ENCODE results near the gene BCL2L1. TPM values are rescaled to one million over a fixed set of nuclear protein-coding genes. Genes with fewer than 3 reads are reported as not detected.

BCL2L1 gene
- total and polyA plus RNA-seq, 4 experiments from 2014 or later: 20.3 to 26.1 (median 21.8) TPM

GRCh38 chr20:31759836-31760518, 37.3 kb upstream of the BCL2L1 start:
- CTCF ChIA-PET (ENCODE audit: partially characterized antibody): no interaction called here
- Histone ChIP-seq H3K36me3 (ENCODE audit: insufficient read depth, low read length) (no peaks in the 10 kb centered on the region), H3K27ac (ENCODE audit: low read depth, low read length) (no peak overlapping the region), H3K9me3 (ENCODE audit: control insufficient read depth in 1 of 2, low read length in 2 of 2) (no peaks in the 10 kb centered on the region), H3K27me3 (ENCODE audit: insufficient read depth, low read length) (no peaks in the 10 kb centered on the region), H3K4me3 (ENCODE audit: low read length in 2 of 2) (no peak overlapping the region), H3K4me1 (ENCODE audit: insufficient read depth, low read length) (no peaks in the 10 kb centered on the region)
- Mint-ChIP-seq H3K36me3 (no peaks in the 10 kb centered on the region), H3K27ac (peak overlapping the region in 3 of 7 donors; percentile 20 to 49 (median 44)), H3K9me3 (peaks cover 0 to 2% (median 0%) of the 10 kb centered on the region in 8 donors), H3K4me3 (no peak overlapping the region), H3K27me3 (no peaks in the 10 kb centered on the region), H3K4me1 (peaks cover 0 to 6% (median 3%) of the 10 kb centered on the region in 4 donors)
- intact Hi-C loops (cut with micrococcal nuclease): no loop called here
- POLR2A ChIA-PET (ENCODE audit: partially characterized antibody): no interaction called here
- DNase-seq: no peak

- intact Hi-C loops (cut with micrococcal nuclease): no loop called here
- CTCF ChIA-PET (ENCODE audit: partially characterized antibody): no interaction called here
- POLR2A ChIA-PET (ENCODE audit: partially characterized antibody): no interaction called here
- H3K4me3 Mint-ChIP-seq: no peak overlapping the region
- Histone ChIP-seq H3K27ac (ENCODE audit: low read depth, low read length) (no peak overlapping the region), H3K27me3 (ENCODE audit: insufficient read depth, low read length) (no peaks in the 10 kb centered on the region), H3K36me3 (ENCODE audit: insufficient read depth, low read length) (no peaks in the 10 kb centered on the region), H3K4me3 (ENCODE audit: low read length in 2 of 2) (no peak overlapping the region), H3K4me1 (ENCODE audit: insufficient read depth, low read length) (no peaks in the 10 kb centered on the region), H3K9me3 (ENCODE audit: control insufficient read depth in 1 of 2, low read length in 2 of 2) (no peaks in the 10 kb centered on the region)
- no peaks in the 10 kb centered on the region for H3K36me3 Mint-ChIP-seq
- H3K9me3 Mint-ChIP-seq: peaks cover 0 to 2% (median 0%) of the 10 kb centered on the region in 8 donors
- no peak for DNase-seq
- H3K27ac Mint-ChIP-seq: no peak overlapping the region
- H3K27me3 Mint-ChIP-seq: no peaks in the 10 kb centered on the region
- H3K4me1 Mint-ChIP-seq: peaks cover 0 to 6% (median 3%) of the 10 kb centered on the region in 4 donors
Measured at GRCh38 chr20:31758991-31759390, 36.3 kb upstream of the BCL2L1 start.

- Mint-ChIP-seq H3K27ac (peak overlapping the region in 1 of 7 donors; percentile 49), H3K36me3 (no peaks in the 10 kb centered on the region), H3K27me3 (no peaks in the 10 kb centered on the region), H3K4me1 (peaks cover 0 to 6% (median 3%) of the 10 kb centered on the region in 4 donors), H3K4me3 (no peak overlapping the region), H3K9me3 (peaks cover 0 to 2% (median 0%) of the 10 kb centered on the region in 8 donors)
- Histone ChIP-seq H3K27ac (ENCODE audit: low read depth, low read length) (no peak overlapping the region), H3K4me3 (ENCODE audit: low read length in 2 of 2) (no peak overlapping the region), H3K27me3 (ENCODE audit: insufficient read depth, low read length) (no peaks in the 10 kb centered on the region), H3K36me3 (ENCODE audit: insufficient read depth, low read length) (no peaks in the 10 kb centered on the region), H3K4me1 (ENCODE audit: insufficient read depth, low read length) (no peaks in the 10 kb centered on the region), H3K9me3 (ENCODE audit: control insufficient read depth in 1 of 2, low read length in 2 of 2) (no peaks in the 10 kb centered on the region)
- intact Hi-C loops (cut with micrococcal nuclease): no loop called here
- no peak for DNase-seq
- ChIA-PET CTCF (ENCODE audit: partially characterized antibody) (no interaction called here), POLR2A (ENCODE audit: partially characterized antibody) (no interaction called here)
Measured at GRCh38 chr20:31758521-31758920, 35.9 kb upstream of the BCL2L1 start.

GRCh38 chr20:31757254-31757653, 34.6 kb upstream of the BCL2L1 start:
- Mint-ChIP-seq H3K36me3 (no peaks in the 10 kb centered on the region), H3K4me3 (no peak overlapping the region), H3K27ac (no peak overlapping the region), H3K4me1 (peaks cover 0 to 10% (median 3%) of the 10 kb centered on the region in 4 donors), H3K27me3 (no peaks in the 10 kb centered on the region), H3K9me3 (peaks cover 0 to 2% (median 0%) of the 10 kb centered on the region in 8 donors)
- intact Hi-C loops (cut with micrococcal nuclease): no loop called here
- no peaks in the 10 kb centered on the region for H3K36me3 ChIP-seq (ENCODE audit: insufficient read depth, low read length)
- no peak overlapping the region for H3K4me3 ChIP-seq (ENCODE audit: low read length in 2 of 2)
- H3K9me3 ChIP-seq (ENCODE audit: control insufficient read depth in 1 of 2, low read length in 2 of 2): no peaks in the 10 kb centered on the region
- ChIA-PET CTCF (ENCODE audit: partially characterized antibody) (no interaction called here), POLR2A (ENCODE audit: partially characterized antibody) (no interaction called here)
- H3K27me3 ChIP-seq (ENCODE audit: insufficient read depth, low read length): no peaks in the 10 kb centered on the region
- no peak for DNase-seq
- no peak overlapping the region for H3K27ac ChIP-seq (ENCODE audit: low read depth, low read length)
- no peaks in the 10 kb centered on the region for H3K4me1 ChIP-seq (ENCODE audit: insufficient read depth, low read length)

GRCh38 chr20:31751126-31751525, 28.5 kb upstream of the BCL2L1 start:
- Histone ChIP-seq H3K27ac (ENCODE audit: low read depth, low read length) (no peak overlapping the region), H3K4me1 (ENCODE audit: insufficient read depth, low read length) (peaks cover 8% of the 10 kb centered on the region), H3K27me3 (ENCODE audit: insufficient read depth, low read length) (no peaks in the 10 kb centered on the region), H3K36me3 (ENCODE audit: insufficient read depth, low read length) (no peaks in the 10 kb centered on the region), H3K9me3 (ENCODE audit: control insufficient read depth in 1 of 2, low read length in 2 of 2) (no peaks in the 10 kb centered on the region), H3K4me3 (ENCODE audit: low read length in 2 of 2) (no peak overlapping the region)
- CTCF ChIA-PET (ENCODE audit: partially characterized antibody): interaction anchor here (1.0 kb wide), 1 partner anchor 28 kb away, joined by 3 read pairs; no protein-coding TSS in a partner anchor
- POLR2A ChIA-PET (ENCODE audit: partially characterized antibody): interaction anchor here (0.8 kb wide), 1 partner anchor 27 kb away, joined by 3 read pairs; no protein-coding TSS in a partner anchor
- H3K36me3 Mint-ChIP-seq: no peaks in the 10 kb centered on the region
- peak overlapping the region in 1 of 8 donors; percentile 6 for H3K4me3 Mint-ChIP-seq
- H3K9me3 Mint-ChIP-seq: no peaks in the 10 kb centered on the region
- no peaks in the 10 kb centered on the region for H3K27me3 Mint-ChIP-seq
- H3K27ac Mint-ChIP-seq: no peak overlapping the region
- intact Hi-C loops (cut with micrococcal nuclease): no loop called here
- H3K4me1 Mint-ChIP-seq: peaks cover 4 to 16% (median 8%) of the 10 kb centered on the region in 4 donors
- DNase-seq: no peak

- peaks cover 6 to 16% (median 11%) of the 10 kb centered on the region in 4 donors for H3K4me1 Mint-ChIP-seq
- H3K27ac ChIP-seq (ENCODE audit: low read depth, low read length): no peak overlapping the region
- POLR2A ChIA-PET (ENCODE audit: partially characterized antibody): no interaction called here
- intact Hi-C loops (cut with micrococcal nuclease): no loop called here
- H3K9me3 ChIP-seq (ENCODE audit: control insufficient read depth in 1 of 2, low read length in 2 of 2): no peaks in the 10 kb centered on the region
- H3K36me3 ChIP-seq (ENCODE audit: insufficient read depth, low read length): no peaks in the 10 kb centered on the region
- CTCF ChIA-PET (ENCODE audit: partially characterized antibody): interaction anchor here (2.7 kb wide), 1 partner anchor 26 kb away, joined by 11 read pairs; no protein-coding TSS in a partner anchor
- no peak for DNase-seq
- no peaks in the 10 kb centered on the region for H3K27me3 ChIP-seq (ENCODE audit: insufficient read depth, low read length)
- H3K4me3 ChIP-seq (ENCODE audit: low read length in 2 of 2): no peak overlapping the region
- H3K36me3 Mint-ChIP-seq: no peaks in the 10 kb centered on the region
- H3K9me3 Mint-ChIP-seq: no peaks in the 10 kb centered on the region
- H3K27ac Mint-ChIP-seq: peak overlapping the region in 1 of 7 donors; percentile 57
- no peaks in the 10 kb centered on the region for H3K27me3 Mint-ChIP-seq
- H3K4me1 ChIP-seq (ENCODE audit: insufficient read depth, low read length): peaks cover 12% of the 10 kb centered on the region
- no peak overlapping the region for H3K4me3 Mint-ChIP-seq
Measured at GRCh38 chr20:31749223-31749622, 26.6 kb upstream of the BCL2L1 start.

- CTCF ChIA-PET (ENCODE audit: partially characterized antibody): interaction anchor here (0.8 to 2.7 kb wide), 2 partner anchors 24 to 114 kb away, joined by 3 to 11 read pairs; no protein-coding TSS in a partner anchor
- Histone ChIP-seq H3K27ac (ENCODE audit: low read depth, low read length) (no peak overlapping the region), H3K36me3 (ENCODE audit: insufficient read depth, low read length) (no peaks in the 10 kb centered on the region), H3K4me1 (ENCODE audit: insufficient read depth, low read length) (peaks cover 12% of the 10 kb centered on the region), H3K9me3 (ENCODE audit: control insufficient read depth in 1 of 2, low read length in 2 of 2) (no peaks in the 10 kb centered on the region), H3K4me3 (ENCODE audit: low read length in 2 of 2) (no peak overlapping the region), H3K27me3 (ENCODE audit: insufficient read depth, low read length) (no peaks in the 10 kb centered on the region)
- no peaks in the 10 kb centered on the region for H3K27me3 Mint-ChIP-seq
- DNase-seq: no peak
- no peak overlapping the region for H3K4me3 Mint-ChIP-seq
- H3K4me1 Mint-ChIP-seq: peaks cover 2 to 16% (median 11%) of the 10 kb centered on the region in 4 donors
- no peak overlapping the region for H3K27ac Mint-ChIP-seq
- H3K9me3 Mint-ChIP-seq: no peaks in the 10 kb centered on the region
- intact Hi-C loops (cut with micrococcal nuclease): no loop called here
- POLR2A ChIA-PET (ENCODE audit: partially characterized antibody): no interaction called here
- no peaks in the 10 kb centered on the region for H3K36me3 Mint-ChIP-seq
Measured at GRCh38 chr20:31747640-31748039, 25.0 kb upstream of the BCL2L1 start.

All from CD4-positive, alpha-beta memory T cell (primary cell).